Fibroblast of the conjunctiva (primary cell): ENCODE data around the gene RHBDF2.
"Not testable (repeated sequence)": the region's sequence is repeated elsewhere in the genome, so short reads cannot be mapped to it uniquely, and the experiment has no call there.

ENCODE experiments used
- DNase-seq: peaks from one replicate; pipeline ENCODE4 v3.0.0-alpha.2; 2010; ENCODE audit warnings: low read depth

Gene RHBDF2

DNA sequence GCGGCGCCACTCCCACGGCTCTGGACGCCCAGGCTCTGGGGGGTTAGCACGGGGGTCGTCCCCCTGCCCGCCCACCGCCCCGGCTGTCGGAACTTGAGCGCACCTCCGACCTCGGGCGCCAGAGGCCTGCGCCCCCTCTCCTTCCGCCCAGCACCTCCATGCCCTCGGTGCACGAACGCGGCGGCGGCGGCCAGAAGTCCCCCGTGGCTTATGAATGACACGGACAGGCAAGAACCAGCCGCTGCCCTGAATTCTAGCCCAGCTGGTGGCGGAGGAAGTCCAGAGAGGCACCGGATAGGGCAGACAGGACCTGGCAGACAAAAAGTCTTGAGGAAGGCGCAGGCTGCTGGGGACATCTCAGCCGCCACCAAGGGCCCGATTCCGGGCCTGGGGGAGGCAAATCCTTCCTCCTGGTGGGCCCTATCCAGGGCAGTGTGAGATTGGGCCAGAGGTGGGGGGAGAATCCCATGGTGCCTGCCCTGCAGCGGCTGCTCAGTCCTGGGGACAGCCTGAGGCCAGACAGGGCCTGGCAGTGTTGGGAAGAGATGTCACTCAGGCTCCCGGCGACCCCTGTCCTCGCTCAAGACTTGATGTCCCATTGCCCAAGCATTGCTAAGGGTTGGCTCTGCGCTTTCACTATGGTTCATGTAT, 37.2 kb upstream of the RHBDF2 start:
- DNase-seq, result no peak

DNA sequence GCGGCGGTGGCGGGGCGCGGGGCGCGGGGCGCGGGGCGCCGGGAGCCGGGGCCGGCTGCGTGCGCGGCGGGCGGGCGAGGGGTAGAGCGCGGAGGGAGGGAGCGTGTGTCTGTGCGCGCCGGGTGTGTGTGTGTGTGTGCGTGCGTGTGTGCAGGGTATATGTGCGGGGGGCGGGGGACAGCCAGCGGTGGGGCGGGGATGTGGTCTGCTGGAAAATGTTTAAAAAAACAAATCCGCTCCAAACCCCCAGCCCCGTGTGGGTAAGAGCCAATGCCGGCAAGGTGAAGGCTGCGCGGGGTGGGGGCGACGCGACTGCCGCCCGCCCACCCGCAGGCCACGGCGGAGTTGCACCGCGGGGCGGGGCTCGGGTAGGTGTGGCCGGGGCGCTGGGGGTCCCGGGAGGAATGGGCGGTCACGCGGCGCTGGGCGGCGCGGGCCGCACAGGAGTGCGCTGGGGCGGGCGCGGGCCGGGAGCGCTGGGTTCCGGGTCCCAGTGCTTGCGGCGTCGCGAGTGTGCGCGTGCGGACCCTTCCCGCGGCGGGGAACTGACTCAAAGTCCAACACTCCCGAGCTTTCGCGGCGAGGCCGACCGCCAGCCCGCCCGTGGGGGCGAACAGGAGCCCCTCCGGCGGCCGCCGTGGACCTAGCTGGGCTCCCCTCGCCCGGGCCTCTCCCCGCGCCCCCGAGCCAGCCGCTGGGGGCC, 36.5 kb upstream of the RHBDF2 start, which contains the start of gene CYGB:
CYGB (minus strand) TSS at position 132 of the 703 bp plus-strand sequence. CDS start 167 bp downstream, outside the sequence.
- no peak for DNase-seq

DNA sequence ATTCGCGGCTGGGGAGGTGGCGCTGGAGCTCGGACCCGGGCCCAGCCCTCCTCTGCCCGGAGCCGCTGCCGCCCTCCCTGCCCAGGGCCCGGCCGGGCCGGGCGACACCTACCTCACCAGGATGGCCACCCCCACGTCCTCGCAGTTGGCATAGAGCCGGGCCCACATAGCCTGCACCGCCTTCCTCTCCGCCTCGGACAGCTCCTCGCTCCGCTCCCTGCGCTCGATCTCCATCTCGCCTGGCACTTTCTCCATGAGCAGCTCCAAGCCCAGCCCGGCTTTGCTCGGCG, 36.0 kb upstream of the RHBDF2 start:
- no peak for DNase-seq

DNA sequence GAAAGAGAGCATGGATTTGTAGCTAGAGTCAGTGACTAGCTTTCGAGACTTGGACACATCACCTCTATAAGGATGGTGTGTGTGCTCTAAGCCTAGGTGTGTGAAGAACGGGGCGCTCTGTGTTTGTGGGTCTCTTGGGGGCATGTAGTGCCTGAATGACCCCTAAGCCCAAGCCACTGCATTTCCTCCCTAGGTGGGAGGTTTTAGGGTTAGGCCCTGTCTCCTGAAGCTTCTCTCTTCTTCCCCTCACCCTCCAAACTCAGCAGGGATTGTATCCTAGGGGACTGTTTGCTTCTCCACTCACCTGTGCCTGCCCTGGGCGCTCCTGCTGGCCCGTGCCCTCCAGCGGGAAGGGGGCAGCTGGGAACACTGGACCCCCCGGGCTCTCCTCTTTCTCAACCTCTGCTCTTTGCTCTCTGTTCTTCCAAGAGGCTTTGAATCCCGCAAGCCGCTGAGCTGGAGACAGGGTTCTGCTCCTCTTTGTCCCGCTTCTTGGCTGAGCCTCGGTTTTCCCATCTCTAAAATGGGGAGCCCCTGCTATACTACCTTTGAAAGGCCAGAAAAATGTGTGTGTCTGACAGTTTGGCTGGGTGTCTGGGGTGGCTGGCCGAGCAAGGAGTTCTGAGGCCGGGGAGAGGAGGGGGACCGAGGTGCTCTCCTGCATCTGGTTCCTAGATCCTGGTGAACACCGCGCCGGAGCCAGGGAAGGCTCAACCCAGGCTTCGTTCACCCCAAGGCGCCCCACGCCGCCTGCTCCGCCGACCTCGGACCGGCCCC, 35.5 kb upstream of the RHBDF2 start:
- DNase-seq, result no peak

DNA sequence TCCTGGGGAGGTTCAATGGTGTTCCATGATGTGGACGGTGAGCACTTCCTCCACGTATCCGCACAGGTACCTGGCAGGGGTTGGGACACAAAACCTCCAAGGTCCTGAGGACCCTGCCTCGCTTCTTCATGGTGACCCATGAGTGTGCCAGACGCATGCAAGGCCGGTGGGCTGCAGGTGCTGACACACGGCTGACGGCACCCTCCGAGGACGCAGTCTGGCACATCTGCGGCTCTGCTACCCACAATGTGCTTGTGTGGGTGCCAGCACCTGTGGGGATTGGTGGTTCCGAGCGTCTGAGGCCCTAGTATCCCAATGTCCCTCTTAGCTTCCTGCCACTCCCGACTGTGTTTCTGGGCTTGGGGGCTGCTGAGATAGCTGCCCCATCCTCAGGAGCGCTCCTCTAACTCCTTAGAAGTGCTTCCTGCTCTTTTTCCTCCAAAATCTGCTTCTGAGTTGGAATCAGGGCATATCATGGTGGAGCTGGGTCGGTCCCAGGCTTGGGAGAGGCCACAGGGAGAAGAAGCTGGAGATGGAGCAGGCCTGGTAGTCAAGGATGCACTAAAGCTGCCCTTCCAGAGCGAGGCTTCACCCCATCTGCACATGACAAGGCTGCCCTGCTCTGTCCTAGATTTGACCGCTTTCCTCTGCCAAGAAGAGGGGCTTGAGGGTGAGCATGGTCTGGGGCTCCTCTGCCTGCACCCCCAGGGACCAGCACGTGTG, 34.7 kb upstream of the RHBDF2 start:
- no peak for DNase-seq

DNA sequence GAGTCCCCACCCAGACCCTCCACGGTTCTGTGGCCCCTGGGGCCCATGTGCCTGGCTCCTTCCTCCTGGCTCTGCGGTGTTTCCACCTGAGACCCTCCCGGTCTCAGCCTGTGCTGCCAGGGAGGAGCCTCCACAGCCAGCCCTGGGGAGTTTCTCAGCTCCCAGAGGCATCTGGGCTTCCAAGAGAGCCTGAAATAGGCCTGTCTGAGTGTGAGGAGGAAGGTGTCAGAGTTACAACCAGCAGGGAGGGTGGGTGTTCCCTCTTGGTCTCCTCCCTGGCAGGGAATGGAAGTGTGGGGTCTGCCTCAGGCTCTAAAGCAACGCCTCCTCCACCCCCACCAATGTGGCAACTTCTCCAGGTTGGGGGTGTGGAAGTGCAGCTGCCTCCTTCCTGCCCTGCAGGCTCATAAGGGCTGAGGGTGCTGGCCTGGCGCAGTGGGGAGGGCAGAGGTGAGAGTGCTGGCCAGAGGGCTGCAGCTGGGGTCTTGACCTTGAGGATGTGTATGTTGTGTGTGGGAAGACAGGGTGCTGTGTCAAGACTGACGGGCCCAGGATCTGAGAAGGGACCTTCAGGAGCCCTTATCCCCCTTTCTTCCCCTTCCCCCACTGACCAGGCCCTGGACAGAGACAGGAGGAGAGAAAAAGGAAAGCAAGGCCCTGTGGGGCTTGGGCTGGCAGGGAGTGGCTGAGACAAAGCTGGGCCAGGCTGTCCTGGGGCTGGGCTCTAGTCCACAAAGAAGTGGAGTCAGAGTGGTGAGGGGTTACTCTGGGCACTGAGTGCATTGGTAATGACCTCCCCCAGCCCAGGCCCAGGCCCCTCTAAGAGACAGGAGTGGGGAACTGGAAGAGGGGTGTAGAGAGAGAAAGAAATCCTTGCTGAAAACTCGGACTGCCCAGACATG, 33.9 kb upstream of the RHBDF2 start:
- DNase-seq, result no peak

DNA sequence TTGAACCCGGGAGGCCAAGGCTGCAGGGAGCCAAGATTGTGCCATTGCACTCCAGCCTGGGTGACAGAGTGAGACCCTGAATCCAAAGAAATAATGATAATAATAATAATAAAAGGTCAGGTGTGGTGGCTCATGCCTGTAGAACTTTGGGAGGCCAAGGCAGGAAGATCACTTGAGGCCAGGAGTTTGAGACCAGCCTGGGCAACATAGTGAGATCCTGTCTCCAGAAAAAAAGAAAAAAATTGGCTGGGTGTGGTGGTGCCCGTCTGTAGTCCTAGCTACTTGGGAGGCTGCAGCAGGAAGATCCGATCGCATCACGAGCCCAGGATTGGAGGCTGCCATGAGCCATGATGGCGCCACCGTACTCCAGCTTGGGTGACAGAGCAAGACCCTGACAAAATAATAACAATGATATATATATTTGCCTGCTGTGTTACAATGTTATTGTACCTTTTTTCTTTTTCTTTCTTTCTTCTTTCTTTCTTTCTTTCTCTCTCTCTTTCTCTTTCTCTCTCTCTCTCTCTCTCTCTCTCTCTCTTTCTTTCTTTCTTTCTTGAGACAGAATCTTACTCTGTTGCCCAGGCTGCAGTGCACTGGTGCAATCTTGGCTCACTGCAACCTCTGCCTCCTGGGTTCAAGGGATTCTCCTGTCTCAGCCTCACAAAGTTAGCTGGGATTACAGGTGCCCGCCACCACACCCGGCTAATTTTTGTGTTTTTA, 32.6 kb upstream of the RHBDF2 start:
- DNase-seq, result not testable (repeated sequence)

DNA sequence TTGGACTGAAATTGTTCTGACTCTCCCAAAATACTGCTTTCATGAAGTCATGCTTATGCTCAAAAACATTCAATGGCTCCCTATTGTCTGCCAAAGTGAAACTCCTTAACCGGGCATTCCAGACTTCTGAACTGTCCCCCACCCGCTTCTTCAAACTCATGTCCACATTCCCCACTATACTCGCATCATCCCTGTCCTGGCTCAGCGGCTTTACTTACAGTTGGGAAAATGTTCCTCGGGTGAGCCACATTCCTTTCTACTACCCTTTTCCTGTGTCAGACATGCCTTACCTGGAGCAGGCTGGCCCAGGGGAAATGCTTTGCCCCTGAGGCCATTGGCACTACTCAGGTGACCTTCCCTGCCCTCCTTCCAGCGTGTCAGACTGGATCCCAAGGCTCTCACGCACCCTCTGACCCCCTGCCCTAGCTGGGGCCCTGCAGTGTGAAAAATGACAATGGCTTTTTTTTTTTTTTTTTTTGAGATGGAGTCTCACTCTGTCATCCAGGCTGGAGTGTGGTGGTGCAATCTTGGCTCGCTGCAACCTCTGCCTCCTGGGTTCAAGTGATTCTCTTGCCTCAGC, 30.9 kb upstream of the RHBDF2 start:
- DNase-seq, result no peak

DNA sequence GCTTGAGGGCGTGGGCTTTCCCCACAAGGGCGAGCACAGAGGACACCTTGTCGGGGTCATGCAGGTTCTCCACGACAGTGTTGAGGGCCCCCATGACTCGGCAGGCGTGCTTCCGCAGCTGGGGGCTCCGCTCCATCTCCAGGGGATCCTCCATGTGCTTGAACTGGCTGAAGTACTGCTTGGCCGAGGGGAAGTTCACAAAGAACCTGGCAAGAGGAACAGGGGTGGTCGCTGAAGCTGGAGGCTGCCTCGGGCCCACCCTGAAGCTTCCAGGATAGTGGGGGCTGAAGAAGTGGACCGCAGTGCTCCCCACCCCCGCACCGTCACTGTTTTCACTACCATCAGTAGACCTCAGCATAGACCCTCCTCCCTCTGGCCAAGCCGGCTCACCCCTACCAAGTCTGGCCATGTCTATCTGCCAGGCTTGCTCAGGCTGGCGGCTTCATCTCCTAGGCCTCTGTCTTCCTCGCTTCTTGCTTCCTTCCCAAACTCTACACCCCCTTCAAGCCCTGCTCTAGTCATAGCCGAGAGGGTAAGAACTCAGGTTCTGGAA, 30.3 kb upstream of the RHBDF2 start:
- DNase-seq, result no peak

DNA sequence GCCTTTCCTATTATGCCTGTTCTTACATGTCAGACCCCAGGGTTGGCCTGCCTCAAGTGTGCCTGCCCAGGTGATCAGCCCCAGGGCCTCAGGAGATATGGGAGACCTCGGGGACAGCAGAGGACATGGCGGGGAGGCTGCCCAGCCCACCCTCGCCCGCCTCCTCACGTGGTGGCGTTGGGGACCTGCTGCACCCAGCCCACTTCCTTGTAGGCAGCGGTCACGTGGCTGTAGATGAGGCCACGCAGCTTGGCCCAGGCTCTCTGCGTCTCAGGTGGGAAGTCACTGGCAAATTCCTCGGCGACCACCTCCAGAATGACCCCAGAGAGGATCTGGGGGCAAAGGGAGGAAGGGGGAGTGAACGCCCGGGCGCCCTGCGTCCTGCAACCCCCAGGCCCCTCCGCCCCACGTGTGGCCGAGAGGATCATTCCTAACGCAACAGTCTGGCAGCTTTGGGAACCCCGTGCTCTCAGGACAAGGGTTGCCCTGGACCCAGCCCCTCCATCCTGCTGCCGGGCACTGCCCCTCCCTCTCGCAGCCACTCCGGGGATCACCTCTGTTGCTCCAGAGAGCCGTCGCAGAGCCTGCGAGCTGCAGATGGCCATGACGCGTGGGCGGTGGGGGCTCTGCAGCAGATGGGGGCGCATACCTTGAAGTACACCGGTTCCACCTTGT, 29.7 kb upstream of the RHBDF2 start:
- DNase-seq, result no peak

DNA sequence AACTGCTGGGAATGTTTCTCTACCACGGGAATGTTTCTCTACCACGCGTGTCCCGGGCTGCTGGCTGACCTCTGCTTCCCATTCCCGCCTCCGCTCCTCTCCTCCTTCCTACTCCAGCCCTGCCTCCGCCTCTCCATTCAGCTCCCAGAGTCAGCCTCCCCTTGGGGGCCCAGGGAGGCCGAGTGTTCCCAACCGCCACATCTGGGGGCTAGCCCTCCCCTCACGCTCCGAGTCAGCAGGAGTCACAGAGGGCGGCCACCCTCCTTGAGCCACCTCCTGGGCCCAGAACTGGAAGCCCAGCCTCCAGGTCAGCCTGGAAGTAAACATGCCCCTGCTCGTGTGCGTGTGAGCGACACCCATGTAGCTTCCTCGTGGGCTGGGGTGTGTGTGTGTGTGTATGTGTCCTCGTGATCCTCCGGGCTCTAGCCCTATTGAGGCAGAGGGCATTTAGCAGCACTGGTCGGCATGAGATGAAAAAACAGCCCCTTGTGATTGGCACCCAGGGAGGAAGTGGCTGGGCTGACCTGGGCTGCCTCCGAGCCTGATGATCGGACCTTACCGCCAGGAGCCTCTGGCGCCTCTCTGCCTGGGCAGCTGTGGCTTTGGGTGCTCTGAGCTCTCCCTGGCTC, 29.0 kb upstream of the RHBDF2 start:
- DNase-seq, result no peak

DNA sequence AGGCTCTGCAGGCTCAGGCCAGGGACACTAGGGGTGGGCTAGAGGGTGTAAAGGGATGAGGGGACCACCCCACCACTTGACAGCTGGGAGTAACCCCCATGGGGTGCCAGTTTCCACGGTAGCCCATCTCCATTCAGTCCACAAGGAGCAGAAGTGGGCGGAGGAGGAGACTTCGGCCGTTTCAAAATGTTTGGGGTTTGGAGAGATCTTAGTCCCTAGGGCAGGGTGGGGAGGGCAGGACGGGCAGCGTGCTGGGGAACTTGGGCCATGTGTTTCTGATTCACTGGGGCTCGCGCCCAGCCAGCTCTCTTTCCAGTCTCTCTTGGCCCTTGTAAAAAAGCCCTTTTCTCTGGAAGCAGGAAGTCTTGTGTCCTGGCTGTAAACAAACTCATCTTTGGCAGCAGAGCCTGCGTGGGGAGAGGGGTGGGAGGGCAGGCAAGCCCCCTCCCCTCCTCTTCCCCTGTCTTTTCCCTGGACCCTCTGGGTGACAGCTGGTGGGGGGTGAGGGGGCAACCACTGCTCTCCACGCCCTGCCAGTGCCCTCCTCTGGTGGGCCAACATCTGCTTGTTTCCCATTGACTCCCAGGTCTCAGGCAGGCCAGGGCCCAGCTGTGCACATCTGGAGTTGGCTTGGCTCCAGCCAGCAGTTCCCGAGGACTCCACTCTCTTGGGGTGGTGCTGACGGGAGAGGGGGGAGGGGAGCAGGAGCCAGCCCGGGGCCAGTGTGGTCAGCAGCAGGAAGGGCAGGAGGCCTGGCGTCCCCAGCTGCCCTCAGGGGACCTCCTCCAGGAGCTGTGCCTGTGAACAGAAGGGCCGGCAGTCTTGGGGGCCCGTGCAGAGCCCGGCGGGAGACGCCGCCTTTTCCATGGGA, 28.2 kb upstream of the RHBDF2 start:
- DNase-seq, result peak; percentile 91

DNA sequence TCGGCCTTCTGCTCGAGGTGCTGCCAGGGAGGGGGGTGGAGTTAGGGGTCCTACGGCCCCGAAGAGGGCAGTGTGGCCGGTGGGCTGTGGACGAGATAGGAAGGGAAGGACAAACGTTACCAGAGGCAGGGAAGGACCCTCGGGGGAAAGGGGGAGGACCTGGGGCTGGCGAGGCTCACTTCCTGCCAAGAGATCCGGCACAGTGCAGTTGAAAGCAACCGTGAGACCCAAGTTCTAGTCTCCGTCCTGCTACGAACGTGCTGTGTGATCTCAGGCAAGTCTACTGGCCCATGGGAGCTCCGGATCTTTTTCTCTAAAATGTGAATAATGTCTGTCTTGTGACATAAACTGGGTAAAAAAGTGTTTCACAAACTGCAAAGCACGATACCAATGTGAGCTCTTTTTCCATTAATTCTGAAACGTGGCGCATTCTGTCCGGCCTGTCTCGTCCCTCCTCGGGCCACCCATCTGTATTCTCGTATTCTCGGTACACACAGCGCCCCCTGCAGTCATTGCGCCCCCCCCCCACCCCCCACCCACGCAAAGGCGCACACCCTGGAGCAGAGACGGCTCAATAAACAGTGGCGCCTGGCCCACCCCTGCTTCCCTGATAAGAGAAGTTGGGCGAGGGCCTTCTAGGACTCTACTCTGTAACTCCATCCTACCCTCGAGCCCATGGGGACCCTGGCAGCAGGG, 27.5 kb upstream of the RHBDF2 start:
- DNase-seq, result no peak

DNA sequence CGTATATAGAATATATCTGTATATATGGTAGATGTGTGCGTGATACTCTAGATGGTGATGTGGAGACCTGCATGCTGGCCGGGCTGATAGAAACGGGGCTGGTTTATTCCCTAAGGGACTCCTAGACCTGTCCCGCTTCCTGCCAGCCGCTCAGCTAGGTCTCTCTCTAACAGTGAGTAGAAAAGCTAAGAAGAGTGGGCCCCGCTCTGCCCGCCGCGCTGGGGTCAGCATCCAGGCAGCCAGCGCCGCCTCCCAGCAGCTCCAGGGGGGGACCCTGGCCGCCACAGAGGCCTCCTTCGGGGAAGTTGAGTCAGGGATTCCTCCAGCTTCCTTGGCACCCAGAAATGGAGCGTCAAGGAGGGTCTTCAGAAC, 26.9 kb upstream of the RHBDF2 start:
- no peak for DNase-seq

DNA sequence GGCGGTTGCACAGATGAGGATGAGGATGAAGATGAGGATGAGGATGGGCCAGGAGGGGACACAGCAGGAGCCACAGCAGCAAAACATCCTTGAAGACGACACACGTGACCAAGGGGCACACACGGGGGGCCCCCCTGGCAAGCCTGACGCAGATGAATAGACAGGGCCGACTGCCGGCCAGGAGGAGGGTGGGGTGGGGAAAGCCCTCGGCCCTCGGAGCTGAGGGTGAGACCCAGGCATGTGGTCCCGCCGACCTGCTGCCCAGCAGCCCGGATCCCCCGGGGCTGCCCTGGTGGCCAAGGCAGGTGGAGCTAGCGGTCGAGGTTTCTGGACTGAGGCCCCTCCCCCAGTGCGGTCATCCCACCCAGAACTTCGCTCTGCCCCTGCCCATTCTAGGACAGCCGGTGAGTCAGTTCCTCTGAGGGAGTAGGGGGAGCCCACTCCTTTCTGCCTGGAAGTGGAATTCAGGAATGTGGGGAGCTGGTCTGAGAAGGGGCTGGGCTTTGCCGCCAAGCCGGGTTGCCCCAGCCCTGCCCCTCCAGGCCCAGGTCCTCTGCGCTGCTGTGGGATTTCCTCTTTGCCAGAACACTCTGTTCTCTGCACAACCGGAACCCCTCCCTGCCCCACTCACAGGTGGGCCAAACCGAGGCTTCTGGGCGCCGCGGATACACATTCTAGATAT, 26.3 kb upstream of the RHBDF2 start:
- DNase-seq, result no peak

DNA sequence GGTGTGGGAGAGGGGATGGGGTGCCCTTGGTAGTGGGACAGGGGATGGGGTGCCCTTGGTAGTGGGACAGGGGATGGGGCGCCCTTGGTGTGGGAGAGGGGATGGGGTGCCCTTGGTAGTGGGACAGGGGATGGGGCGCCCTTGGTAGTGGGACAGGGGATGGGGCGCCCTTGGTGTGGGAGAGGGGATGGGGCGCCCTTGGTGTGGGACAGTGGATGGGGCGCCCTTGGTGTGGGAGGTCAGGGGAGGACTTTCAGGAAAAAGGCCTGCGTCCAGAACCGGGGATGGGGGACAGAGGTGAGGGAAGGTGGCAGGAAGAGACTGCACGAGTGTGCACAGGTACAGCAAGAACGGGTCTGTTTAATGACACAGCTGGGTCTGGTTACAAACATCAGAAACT, 25.8 kb upstream of the RHBDF2 start:
- DNase-seq, result not testable (repeated sequence)

DNA sequence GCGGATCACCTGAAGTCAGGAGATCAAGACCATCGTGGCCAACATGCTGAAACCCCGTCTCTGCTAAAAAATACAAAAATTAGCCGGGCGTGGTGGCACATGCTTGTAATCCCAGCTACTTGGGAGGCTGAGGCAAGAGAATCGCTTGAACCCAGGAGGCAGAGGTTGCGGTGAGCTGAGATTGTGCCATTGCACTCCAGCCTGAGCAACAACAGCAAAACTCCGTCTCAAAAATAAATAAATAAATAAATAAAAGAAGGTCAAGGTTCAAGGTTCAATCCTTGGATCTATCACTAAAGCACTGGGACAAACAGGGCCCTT, 24.2 kb upstream of the RHBDF2 start:
- not testable (repeated sequence) for DNase-seq
